Posterior cingulate gyrus (tissue), 11 donors: Measurements from ENCODE around the gene NEUROG1.
A peak's percentile ranks its signal among the peaks of the same experiment; 100 is the strongest.

Experiments used
- DNase-seq, 10 donors: peaks; one replicate each; pipeline versions ENCODE4 v3.0.0 to v3.0.0-alpha.2; 2020 to 2021; ENCODE audit warnings: mixed read lengths in 3 of 10
- intact Hi-C: fragments of 100-400 bp; cut with DNase I; formaldehyde crosslinking; loops from one replicate; pipeline ENCODE4 v1.15.1; 2023

Gene NEUROG1

DNA sequence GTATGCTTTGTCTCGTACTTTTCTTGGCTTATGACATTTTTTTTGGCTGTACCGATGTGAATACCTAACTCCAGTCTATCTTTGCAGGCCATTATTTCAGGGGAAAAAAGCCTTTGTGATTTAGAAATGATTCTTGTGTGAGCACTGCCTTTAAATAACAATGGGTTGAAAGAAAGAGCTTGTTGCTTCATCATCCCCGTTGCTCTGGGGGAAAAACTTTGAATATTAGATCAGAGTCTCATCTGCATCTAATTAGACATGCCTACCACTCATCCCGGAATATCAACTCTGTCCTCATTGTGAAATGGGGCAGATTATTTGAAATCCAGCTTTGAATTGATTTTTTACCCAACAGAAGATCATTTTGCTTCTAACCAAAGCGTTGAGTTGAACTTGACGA is 29.5 kb upstream of the NEUROG1 start:
- DNase-seq: no peak
- intact Hi-C loops: no loop called here

DNA sequence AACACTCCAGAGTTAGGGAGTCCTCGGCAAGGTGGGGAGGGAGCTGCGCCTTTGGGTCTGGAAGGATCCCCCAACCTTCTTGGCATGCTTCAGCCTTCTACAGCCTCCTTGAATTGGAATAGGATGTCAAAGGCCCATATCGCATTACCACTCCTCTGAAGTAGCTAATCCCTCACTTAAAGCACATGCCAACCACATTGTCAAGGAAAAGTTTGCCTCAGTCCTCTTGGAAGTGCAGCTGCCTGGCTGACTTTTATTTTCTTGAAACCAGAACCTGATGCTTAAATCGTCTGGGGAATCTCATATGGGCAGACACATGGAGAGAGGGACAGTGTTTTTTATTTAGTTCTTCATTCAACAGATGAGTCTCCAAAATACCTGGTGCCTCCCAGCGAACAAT is 28.6 kb upstream of the NEUROG1 start:
- DNase-seq: no peak
- intact Hi-C loops: loop anchor here (5.0 kb wide), 1 partner anchor 163 kb away; no protein-coding TSS in a partner anchor

GRCh38 chr5:135561266-135561665 is 25.5 kb upstream of the NEUROG1 start:
- peak in 2 of 10 donors; percentile 29 to 62 for DNase-seq
- intact Hi-C loops: loop anchor here (2.0 to 5.0 kb wide), 2 partner anchors 166 to 270 kb away; no protein-coding TSS in a partner anchor

- peak; percentile 60 to 97 (median 86) for DNase-seq
- intact Hi-C loops: loop anchor here (2.0 to 5.0 kb wide), 2 partner anchors 166 to 270 kb away; no protein-coding TSS in a partner anchor
These were observed 25.1 kb upstream of the NEUROG1 start for GRCh38 chr5:135560858-135561257.

DNA sequence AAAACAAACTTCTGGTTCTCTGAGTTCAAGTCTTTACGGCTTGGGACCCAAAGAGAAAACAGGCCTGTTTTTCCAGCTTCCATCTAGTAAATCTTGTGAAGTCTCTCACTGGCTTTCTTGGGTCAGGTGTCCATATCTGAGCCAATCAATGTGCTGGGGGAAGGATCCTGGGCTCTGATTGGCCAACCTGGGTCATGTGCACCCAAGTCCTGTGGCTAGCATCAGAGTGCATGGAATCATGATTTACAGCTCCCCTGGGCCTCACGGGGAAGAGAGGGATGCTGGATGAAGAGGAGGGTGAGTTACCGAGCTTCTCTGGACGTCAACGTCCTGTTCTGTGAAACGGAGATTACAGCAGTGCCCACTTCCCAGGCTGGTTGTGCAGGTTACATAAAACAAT is 23.6 kb upstream of the NEUROG1 start:
- intact Hi-C loops: no loop called here
- DNase-seq: peak in 2 of 10 donors; percentile 26 to 42

DNA sequence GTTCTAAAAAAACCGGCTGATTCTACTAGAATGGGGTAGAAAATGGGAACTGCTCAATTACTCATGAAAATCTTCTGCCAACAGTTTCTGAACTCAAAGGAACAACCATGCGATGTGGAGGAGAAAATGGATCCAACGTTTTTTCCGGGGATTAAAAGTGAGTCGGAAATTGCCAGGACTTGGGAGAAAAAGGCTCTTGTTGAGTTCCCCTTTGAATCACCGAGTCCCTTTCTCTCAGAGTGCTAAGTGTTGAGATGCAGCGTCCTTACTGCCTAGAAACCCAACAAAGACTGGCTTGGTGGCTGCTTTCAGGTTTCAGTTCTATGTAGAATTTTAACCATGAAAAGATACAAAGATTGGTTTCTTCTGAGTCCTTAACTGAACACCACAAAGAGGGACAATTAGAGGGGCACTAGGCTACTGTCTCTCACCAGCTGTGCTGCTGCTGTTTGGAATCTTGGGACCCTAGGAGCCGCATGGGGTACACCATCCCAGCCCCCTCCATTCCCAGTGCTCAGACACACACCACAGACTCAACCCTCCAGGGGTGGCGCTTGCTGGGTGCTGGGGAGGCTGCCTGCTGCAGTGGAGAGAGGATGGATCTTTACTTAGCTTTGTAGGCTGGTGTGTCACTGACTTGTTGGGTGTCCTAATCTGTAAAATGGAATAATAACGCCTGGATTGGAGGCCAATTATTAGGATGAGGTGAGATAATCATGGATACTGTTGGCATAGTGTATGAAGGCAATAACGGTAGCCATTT is 21.5 kb upstream of the NEUROG1 start:
- intact Hi-C loops: no loop called here
- peak in 2 of 10 donors; percentile 37 to 62 for DNase-seq

DNA sequence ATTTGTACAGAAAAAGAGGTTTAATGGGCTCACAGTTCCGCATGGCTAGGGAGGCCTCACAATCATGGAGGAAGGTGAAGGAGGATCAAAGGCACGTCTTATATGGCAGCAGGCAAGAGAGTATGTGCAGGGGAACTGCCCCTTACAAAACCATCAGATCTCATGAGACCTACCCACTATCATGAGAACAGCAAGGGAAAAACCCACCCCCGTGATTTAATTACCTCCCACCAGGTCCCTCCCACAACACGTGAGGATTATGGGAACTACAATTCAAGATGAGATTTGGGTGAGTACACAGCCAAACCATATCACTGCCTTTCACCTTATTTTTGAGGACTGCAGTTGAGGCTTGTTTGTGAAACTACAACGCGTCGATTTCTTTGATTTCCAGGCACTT is 20.9 kb upstream of the NEUROG1 start:
- intact Hi-C loops: no loop called here
- DNase-seq: no peak

DNA sequence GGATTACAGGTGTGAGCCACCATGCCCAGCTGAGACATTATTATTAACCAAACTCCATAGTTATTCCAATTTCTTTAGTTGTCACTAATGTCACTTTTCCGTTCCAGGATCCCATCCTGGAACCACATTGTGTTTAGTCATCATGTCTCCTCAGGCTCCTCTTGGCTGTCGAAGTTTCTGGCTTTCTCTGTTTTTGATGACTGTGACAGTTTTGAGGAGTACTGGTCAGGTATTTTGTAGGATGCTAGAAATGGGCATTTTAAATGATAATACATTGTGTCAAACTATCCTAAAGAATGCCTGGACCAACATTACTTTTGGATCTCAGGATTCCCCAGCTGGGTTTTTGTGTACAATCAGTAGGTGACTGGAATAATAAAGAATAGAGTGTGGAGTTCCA is 19.8 kb upstream of the NEUROG1 start:
- DNase-seq: no peak
- intact Hi-C loops: no loop called here

DNA sequence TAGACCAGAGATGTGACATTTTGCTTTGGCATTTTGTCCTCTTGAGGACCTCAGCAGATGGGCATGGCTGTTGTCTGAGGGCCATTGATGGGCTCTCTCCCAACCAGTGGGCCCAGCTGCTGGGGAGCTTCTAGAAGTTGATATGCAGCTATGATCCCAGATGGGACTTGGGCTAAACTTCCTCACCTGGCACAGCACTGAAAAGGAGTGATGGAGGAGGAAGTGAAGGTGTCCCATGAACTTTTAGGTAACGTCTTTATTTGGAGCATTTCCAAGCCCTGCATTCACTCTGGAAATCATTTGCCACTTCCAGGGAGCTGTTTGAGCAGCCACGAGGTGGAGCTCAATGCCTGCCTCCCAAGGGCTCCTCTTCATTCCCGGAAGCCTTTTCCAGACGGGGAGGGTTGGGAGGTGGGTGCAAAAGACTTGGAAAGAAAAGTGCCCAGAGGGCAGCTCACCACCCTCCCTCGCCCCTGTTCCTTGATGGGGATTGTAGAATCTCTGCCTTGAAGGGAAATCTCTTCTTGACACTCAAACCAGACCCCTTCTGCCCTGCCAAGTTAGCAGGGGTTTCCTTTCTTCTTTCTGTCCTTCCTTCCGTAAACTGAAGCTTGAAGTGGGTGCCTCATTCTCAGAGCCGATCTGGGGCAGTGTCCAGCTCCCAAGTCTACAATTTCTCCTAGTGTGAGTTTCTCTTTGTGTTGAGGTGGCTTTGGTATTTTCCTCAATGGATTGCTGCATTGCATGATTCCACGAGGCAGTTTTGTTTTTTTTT is 18.1 kb upstream of the NEUROG1 start:
- DNase-seq: peak in 1 of 10 donors; percentile 82
- intact Hi-C loops: no loop called here

DNA sequence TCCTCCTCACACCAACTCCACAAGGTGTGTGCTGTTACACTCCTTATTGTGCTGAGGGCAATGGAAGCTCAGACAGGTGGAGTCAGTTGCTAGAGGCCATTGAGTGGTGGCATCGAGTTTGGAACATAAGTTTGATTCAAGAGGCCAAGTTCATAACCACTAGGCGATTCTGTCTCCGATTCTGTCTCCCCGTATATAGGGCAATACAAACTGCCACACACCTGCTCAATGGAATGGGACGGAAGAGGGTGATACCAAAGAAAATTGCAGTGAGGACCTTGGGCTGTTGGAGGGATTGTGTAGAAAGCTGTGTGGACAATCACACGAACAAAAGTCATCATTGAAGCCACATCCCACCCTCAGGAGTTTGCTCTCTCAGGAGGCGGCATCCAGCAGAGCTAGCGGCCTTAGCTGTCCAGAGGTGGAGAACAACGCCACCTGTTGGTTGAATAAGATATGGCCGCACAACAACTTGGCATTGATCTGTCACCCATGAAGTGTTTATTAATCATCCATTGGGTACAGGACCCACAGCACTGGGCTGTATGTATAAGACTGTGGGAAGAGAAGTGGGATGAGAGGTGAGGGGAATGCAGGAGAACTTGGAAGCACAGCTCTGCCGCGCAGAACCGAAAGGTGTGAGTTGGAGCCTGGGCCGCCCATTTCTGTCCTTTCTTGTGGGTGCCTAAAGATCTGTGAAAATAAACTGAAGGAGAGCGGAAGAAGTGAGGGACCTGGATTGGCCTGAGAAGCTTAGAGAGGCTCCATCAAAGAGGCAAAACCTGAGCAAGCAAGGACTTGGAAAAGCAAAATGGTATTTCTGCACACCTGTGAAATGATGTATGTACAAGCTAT is 16.1 kb upstream of the NEUROG1 start:
- intact Hi-C loops: loop anchor here (1.0 kb wide), 1 partner anchor 86 kb away; no protein-coding TSS in a partner anchor
- peak in 9 of 10 donors; percentile 37 to 95 (median 80) for DNase-seq

- peak in 1 of 10 donors; percentile 5 for DNase-seq
- intact Hi-C loops: no loop called here
These were observed 13.6 kb upstream of the NEUROG1 start for GRCh38 chr5:135549413-135549812.

DNA sequence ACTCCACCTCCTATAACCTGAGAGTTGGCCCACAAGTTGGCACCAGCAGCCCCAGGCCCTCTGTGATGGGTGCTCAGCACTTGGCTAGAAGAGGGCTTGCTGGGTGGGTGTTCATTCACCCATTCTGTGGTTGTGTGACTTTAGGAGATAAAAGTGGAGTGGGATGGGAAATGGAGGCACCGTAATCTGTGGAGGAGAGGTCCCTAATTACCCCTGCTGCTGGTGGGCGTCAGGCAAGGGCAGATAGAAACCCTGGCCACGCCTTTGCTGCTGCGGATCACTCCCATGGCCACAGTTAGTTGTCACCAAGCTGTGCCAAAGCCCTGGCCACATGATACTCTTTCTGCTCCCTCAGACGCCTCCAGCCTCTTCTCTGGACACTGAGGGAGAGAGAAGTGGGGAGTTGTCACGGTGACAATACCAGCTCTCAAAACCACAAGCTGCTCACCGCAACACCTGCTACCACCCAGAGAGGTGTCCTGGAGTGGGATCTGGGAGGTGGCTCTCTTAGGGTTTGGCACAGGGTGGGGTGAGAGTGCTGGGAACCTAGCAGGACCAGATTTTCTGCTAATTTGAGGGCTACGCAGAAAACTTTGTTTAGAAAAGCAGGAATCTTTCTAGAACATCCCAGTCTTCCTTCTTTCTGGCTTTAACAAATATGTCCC is 12.0 kb upstream of the NEUROG1 start:
- intact Hi-C loops: no loop called here
- DNase-seq: no peak

GRCh38 chr5:135546912-135547311 is 11.1 kb upstream of the NEUROG1 start:
- intact Hi-C loops: no loop called here
- DNase-seq: no peak

GRCh38 chr5:135546101-135546500 is 10.3 kb upstream of the NEUROG1 start:
- DNase-seq: no peak
- intact Hi-C loops: no loop called here

- DNase-seq: no peak
- intact Hi-C loops: no loop called here
These were observed 9.3 kb upstream of the NEUROG1 start for GRCh38 chr5:135545099-135545498.

DNA sequence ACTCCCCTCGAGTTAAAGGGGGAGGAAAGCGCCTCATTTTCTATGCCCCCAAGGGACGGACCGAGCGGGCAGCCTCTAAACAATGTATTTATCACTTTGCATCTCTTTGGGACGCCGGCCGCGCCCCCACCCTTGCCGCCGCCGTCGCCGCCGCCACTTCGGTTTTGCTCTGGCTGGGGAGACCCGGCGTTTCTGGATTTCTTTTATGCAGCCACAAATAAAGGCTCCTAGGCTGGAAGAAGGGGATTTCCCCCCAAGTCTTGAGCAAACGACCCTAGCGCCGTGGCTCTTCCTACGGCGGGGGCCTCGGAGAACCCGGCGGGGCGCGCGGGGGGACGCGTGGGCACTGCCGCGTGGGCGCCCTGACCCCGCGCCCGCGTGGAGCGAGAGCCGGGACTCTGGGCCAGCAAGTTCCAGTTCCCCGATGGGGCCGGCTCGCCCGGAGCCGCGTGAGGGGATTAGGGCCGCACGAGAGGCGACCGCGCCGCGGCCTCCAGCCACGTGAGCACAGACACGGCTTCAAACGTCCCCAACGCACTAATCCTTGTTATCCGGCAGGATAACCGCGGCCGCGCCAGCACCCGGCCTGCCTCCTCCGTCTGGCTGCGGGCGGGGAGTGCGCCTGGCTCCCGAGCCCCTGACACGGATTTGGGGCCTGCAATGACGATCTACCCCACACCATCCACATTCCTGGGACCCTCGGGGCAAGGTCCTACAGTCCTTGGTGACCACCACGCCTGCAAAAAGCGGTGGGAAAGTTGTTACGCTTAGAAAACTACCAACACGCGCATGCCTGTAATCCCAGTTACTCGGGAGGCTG is 7.9 kb upstream of the NEUROG1 start:
- intact Hi-C loops: no loop called here
- DNase-seq: peak in 1 of 10 donors; percentile 57

- DNase-seq: no peak
These were observed 7.3 kb upstream of the NEUROG1 start for GRCh38 chr5:135543001-135543484.

GRCh38 chr5:135541807-135542502 is 6.2 kb upstream of the NEUROG1 start:
- intact Hi-C loops: no loop called here
- no peak for DNase-seq

More at GRCh38 chr5:135543001-135543484, 7.3 kb upstream of the NEUROG1 start:
- intact Hi-C loops: no loop called here
